HG03025 (cell line): ENCODE results near the gene KIAA0513.

Experiments
- ATAC-seq: cut with Tn5 transposase; IDR thresholded peaks from one replicate; pipeline ENCODE4 v1.9.1; 2021; ENCODE audit warnings: mild to moderate bottlenecking, moderate library complexity; ENCODE audit not compliant: unreplicated experiment, low FRiP score

Gene KIAA0513

GRCh38 chr16:85066346-85066885 lies 38.8 kb downstream of the KIAA0513 start:
- no peak for ATAC-seq

- no peak for ATAC-seq
Observed at GRCh38 chr16:85067024-85067423, 39.4 kb downstream of the KIAA0513 start.

GRCh38 chr16:85067426-85067825 lies 39.8 kb downstream of the KIAA0513 start:
- no peak for ATAC-seq

- no peak for ATAC-seq
Observed at GRCh38 chr16:85068746-85069145, 41.2 kb downstream of the KIAA0513 start.

GRCh38 chr16:85069171-85069570 lies 41.6 kb downstream of the KIAA0513 start:
- ATAC-seq: no peak

GRCh38 chr16:85072076-85072860 lies 44.7 kb downstream of the KIAA0513 start:
- ATAC-seq: no peak

- no peak for ATAC-seq
Observed at GRCh38 chr16:85072947-85073346, 45.4 kb downstream of the KIAA0513 start.

- no peak for ATAC-seq
Observed at GRCh38 chr16:85074225-85074914, 46.8 kb downstream of the KIAA0513 start.

GRCh38 chr16:85075236-85075924 lies 47.8 kb downstream of the KIAA0513 start:
- no peak for ATAC-seq

- ATAC-seq: no peak
Observed at GRCh38 chr16:85077039-85077438, 49.4 kb downstream of the KIAA0513 start.

GRCh38 chr16:85077576-85078125 lies 50.1 kb downstream of the KIAA0513 start:
- no peak for ATAC-seq

- ATAC-seq: no peak
Observed at GRCh38 chr16:85078226-85078625, 50.6 kb downstream of the KIAA0513 start.

- no peak for ATAC-seq
Observed at GRCh38 chr16:85078952-85079351, 51.4 kb downstream of the KIAA0513 start.

- no peak for ATAC-seq
Observed at GRCh38 chr16:85079785-85080570, 52.4 kb downstream of the KIAA0513 start.

- ATAC-seq: no peak
Observed at GRCh38 chr16:85081038-85081437, 53.4 kb downstream of the KIAA0513 start.

GRCh38 chr16:85081765-85082164 lies 54.2 kb downstream of the KIAA0513 start:
- ATAC-seq: no peak

- ATAC-seq: no peak
Observed at GRCh38 chr16:85082173-85083050, 54.8 kb downstream of the KIAA0513 start.

GRCh38 chr16:85083051-85083639 lies 55.5 kb downstream of the KIAA0513 start:
- no peak for ATAC-seq
